Measurements from ENCODE around the gene LMOD2.
"Not testable (repeated sequence)": the region's sequence is repeated elsewhere in the genome, so short reads cannot be mapped to it uniquely, and the experiment has no call there.

LMOD2 gene

DNA sequence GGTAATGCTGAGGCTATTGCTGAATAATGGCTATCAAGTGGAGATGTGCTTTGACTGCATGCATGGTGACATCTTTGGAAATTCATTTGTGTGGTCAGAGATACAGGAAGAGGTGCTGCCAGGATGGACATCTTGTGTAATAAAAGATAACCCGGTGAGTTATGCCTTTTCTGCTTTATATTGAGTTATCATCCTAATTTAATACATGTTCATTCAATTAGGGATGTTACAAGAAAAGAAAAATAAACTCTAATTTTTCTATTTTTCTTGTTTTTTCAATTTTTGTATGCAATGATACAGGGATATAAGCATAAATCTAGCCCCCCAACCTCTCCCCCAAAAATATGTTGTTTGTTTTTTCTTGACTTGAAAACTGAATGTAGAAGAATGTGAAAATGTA lies 26.4 kb upstream of the LMOD2 start:
- no peak overlapping the region for H3K27ac ChIP-seq (ENCODE audit: low read depth, low read length)
- no peaks in the 10 kb centered on the region for H4K20me1 ChIP-seq (ENCODE audit: control insufficient read depth, insufficient read depth, low read depth, low read length)
- H3K27me3 ChIP-seq (ENCODE audit: control insufficient read depth, low read length): no peaks in the 10 kb centered on the region
- no peak overlapping the region for H3K4me2 ChIP-seq (ENCODE audit: low read length)
- no peaks in the 10 kb centered on the region for H3K9me2 ChIP-seq (replicated peaks; ENCODE audit: control insufficient read depth, low read length)
- no peaks in the 10 kb centered on the region for H3K36me3 ChIP-seq (ENCODE audit: control insufficient read depth, low read length)
- H3K4me1 ChIP-seq (ENCODE audit: control insufficient read depth, low read length): no peaks in the 10 kb centered on the region; the same call in 1 of the 2 replicates
- TF ChIP-seq, protein P1, sequence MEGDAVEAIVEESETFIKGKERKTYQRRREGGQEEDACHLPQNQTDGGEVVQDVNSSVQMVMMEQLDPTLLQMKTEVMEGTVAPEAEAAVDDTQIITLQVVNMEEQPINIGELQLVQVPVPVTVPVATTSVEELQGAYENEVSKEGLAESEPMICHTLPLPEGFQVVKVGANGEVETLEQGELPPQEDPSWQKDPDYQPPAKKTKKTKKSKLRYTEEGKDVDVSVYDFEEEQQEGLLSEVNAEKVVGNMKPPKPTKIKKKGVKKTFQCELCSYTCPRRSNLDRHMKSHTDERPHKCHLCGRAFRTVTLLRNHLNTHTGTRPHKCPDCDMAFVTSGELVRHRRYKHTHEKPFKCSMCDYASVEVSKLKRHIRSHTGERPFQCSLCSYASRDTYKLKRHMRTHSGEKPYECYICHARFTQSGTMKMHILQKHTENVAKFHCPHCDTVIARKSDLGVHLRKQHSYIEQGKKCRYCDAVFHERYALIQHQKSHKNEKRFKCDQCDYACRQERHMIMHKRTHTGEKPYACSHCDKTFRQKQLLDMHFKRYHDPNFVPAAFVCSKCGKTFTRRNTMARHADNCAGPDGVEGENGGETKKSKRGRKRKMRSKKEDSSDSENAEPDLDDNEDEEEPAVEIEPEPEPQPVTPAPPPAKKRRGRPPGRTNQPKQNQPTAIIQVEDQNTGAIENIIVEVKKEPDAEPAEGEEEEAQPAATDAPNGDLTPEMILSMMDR (IDR thresholded peaks at IDR 0.05; ENCODE audit: low read depth, low read length, poor library complexity, severe bottlenecking): no peak
- no peak for TF ChIP-seq EZH2phosphoT487 (IDR thresholded peaks at IDR 0.05; ENCODE audit: borderline replicate concordance, low read length)
- H3K79me2 ChIP-seq (ENCODE audit: control insufficient read depth, low read length): no peaks in the 10 kb centered on the region
- H3K9me3 ChIP-seq (ENCODE audit: control insufficient read depth, insufficient read depth, low read length): no peaks in the 10 kb centered on the region
- no peaks in the 10 kb centered on the region for H3F3A ChIP-seq (ENCODE audit: control insufficient read depth, insufficient read depth)
- no peak overlapping the region for H3K4me3 ChIP-seq (ENCODE audit: low read length)

DNA sequence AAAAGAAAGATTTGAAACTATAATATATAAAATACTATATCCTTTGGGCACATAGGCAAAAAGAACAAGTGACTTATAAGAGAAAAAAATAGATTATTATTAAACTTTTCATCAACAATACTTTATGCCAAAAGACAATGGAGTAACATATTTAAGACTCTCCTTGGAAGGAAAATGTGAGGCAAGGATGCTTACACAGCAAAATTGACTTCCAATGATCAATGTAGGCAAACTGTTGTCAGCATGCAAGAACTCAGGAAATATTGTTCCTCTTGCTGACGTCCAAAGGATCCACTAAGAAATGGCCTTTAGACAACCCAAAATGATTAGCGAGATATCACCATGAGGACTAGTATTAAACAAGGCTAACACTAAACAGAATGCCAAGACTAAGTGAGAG lies 22.9 kb upstream of the LMOD2 start:
- Histone ChIP-seq H3K9me2 (replicated peaks; ENCODE audit: control insufficient read depth, low read length) (no peaks in the 10 kb centered on the region), H3K79me2 (ENCODE audit: control insufficient read depth, low read length) (no peaks in the 10 kb centered on the region), H3K36me3 (ENCODE audit: control insufficient read depth, low read length) (no peaks in the 10 kb centered on the region), H4K20me1 (ENCODE audit: control insufficient read depth, insufficient read depth, low read depth, low read length) (no peaks in the 10 kb centered on the region), H3K4me1 (ENCODE audit: control insufficient read depth, low read length) (no peaks in the 10 kb centered on the region), H3K9me3 (ENCODE audit: control insufficient read depth, insufficient read depth, low read length) (no peaks in the 10 kb centered on the region), H3K27ac (ENCODE audit: low read depth, low read length) (no peak overlapping the region), H3K4me3 (ENCODE audit: low read length) (no peak overlapping the region), H3K27me3 (ENCODE audit: control insufficient read depth, low read length) (peaks cover 4% of the 10 kb centered on the region; the same call in 1 of the 2 replicates), H3K4me2 (ENCODE audit: low read length) (no peak overlapping the region), H3F3A (ENCODE audit: control insufficient read depth, insufficient read depth) (no peaks in the 10 kb centered on the region)
- TF ChIP-seq EZH2phosphoT487 (IDR thresholded peaks at IDR 0.05; ENCODE audit: borderline replicate concordance, low read length): no peak
- TF ChIP-seq, protein P1 (IDR thresholded peaks at IDR 0.05; ENCODE audit: low read depth, low read length, poor library complexity, severe bottlenecking): no peak

DNA sequence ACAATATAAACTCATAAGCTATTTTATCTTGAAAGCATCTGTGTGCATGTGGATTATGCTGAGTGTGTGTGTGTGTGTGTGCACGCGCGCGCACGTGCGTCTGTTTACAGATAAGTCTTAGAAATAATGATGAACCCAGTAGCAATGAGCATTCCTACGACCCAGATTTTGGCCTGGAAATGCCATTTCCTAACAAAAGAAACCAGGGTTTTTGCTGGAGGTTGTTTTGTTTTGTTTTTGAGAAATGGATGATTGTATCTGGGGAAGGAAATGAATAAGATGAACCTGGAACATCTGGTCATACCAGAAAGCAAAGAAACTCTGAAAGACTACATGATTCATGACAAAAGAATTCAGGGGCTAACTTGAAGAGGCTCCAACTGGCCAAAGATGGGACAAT lies 22.1 kb upstream of the LMOD2 start:
- no peaks in the 10 kb centered on the region for H4K20me1 ChIP-seq (ENCODE audit: control insufficient read depth, insufficient read depth, low read depth, low read length)
- no peaks in the 10 kb centered on the region for H3K9me2 ChIP-seq (replicated peaks; ENCODE audit: control insufficient read depth, low read length)
- no peak overlapping the region for H3K4me3 ChIP-seq (ENCODE audit: low read length)
- H3K4me2 ChIP-seq (ENCODE audit: low read length): no peak overlapping the region
- H3F3A ChIP-seq (ENCODE audit: control insufficient read depth, insufficient read depth): no peaks in the 10 kb centered on the region
- no peaks in the 10 kb centered on the region for H3K4me1 ChIP-seq (ENCODE audit: control insufficient read depth, low read length)
- no peak overlapping the region for H3K27ac ChIP-seq (ENCODE audit: low read depth, low read length)
- TF ChIP-seq, protein P1 (IDR thresholded peaks at IDR 0.05; ENCODE audit: low read depth, low read length, poor library complexity, severe bottlenecking): no peak
- no peak for TF ChIP-seq EZH2phosphoT487 (IDR thresholded peaks at IDR 0.05; ENCODE audit: borderline replicate concordance, low read length)
- H3K79me2 ChIP-seq (ENCODE audit: control insufficient read depth, low read length): no peaks in the 10 kb centered on the region
- no peaks in the 10 kb centered on the region for H3K9me3 ChIP-seq (ENCODE audit: control insufficient read depth, insufficient read depth, low read length)
- H3K36me3 ChIP-seq (ENCODE audit: control insufficient read depth, low read length): no peaks in the 10 kb centered on the region
- H3K27me3 ChIP-seq (ENCODE audit: control insufficient read depth, low read length): peaks cover 8% of the 10 kb centered on the region; the same call in 1 of the 2 replicates

DNA sequence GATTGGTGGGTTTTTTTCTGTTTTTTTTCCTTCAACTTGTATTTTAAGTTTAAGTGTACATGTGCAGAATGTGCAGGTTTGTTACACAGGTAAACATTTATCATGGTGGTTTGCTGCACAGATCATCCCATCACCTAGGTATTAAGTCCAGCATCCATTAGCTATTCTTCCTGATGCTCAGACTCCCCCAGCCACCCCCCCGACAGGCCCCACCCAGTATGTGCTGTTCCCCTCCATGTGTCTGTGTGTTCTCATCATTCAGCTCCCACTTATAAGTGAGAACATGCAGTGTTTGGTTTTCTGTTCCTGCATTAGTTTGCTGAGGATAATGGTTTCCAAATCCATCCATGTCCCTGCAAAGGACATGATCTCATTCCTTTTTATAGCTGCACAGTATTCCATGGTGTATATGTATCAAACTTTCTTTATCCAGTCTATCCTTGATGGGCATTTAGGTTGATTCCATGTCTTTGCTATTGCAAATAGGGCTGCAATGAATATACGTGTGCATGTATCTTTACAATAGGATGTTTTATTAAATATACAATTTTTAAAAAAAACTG lies 21.6 kb upstream of the LMOD2 start:
- not testable (repeated sequence) for H3K4me3 ChIP-seq (ENCODE audit: low read length); H3K4me1 ChIP-seq (ENCODE audit: control insufficient read depth, low read length); H3F3A ChIP-seq (ENCODE audit: control insufficient read depth, insufficient read depth); H3K9me3 ChIP-seq (ENCODE audit: control insufficient read depth, insufficient read depth, low read length); H3K4me2 ChIP-seq (ENCODE audit: low read length); H4K20me1 ChIP-seq (ENCODE audit: control insufficient read depth, insufficient read depth, low read depth, low read length); H3K79me2 ChIP-seq (ENCODE audit: control insufficient read depth, low read length); H3K9me2 ChIP-seq (replicated peaks; ENCODE audit: control insufficient read depth, low read length); H3K36me3 ChIP-seq (ENCODE audit: control insufficient read depth, low read length); H3K27me3 ChIP-seq (ENCODE audit: control insufficient read depth, low read length); H3K27ac ChIP-seq (ENCODE audit: low read depth, low read length)

Measured in DOHH2 (cell line).